HCT116 (cell line): Measurements from ENCODE around the gene FTO. TPM values are rescaled to one million over a fixed set of nuclear protein-coding genes. Genes with fewer than 3 reads are reported as not detected.

Source experiments
- ATAC-seq: fragments of 200-7000 bp; cut with Tn5 transposase; 2 replicates; pipeline ENCODE4 v1.9.1; 2020; ENCODE audit warnings: mild to moderate bottlenecking, moderate library complexity
- BruUV-seq: library from RNA; stranded (reverse); fragments of 400-500 nt; replicated peaks from 2 replicates; lab custom pipeline; 2021; lab: Mats Ljungman, UMichigan
- CTCF ChIA-PET: fragments of 300-600 bp; sonication (Branson Sonifier 250); formaldehyde crosslinking; loops from one replicate; lab custom pipeline; 2021; ENCODE audit warnings: antibody characterized with exemption; lab: Charles Lee
- POLR2A ChIA-PET: fragments of 300-600, 350-600 bp; sonication (Branson Sonifier 250); formaldehyde crosslinking; loops from one replicate; lab custom pipeline; 2021; ENCODE audit warnings: antibody characterized with exemption; lab: Charles Lee
- RAD21 ChIA-PET, 2 experiments: fragments of 300-600 bp; sonication (Branson Sonifier 250); formaldehyde crosslinking; loops; one replicate each; lab custom pipeline; 2023; ENCODE audit warnings: low total read pairs in 2 of 2; ENCODE audit not compliant: uncharacterized antibody in 2 of 2, unreplicated experiment in 2 of 2, low non-redundant PET in 1 of 2; lab: Charles Lee
- DNase-seq: peaks from one replicate; pipeline ENCODE4 v3.0.0-alpha.2; 2010; ENCODE audit warnings: low read depth, low spot score
- H2AFZ ChIP-seq: fragments of 200-600 bp; shearing (Covaris generic), sonication (generic); 2 replicates; pipeline ENCODE4 v1.6.1; 2017; ENCODE audit warnings: low read depth, mixed run types, mixed read lengths, antibody characterized with exemption, low read length; ENCODE audit not compliant: poor library complexity, severe bottlenecking
- H3K27ac ChIP-seq: 2 replicates; pipeline ENCODE4 v1.5.1; 2012; ENCODE audit warnings: low read depth, low read length
- H3K27me3 ChIP-seq: fragments of 200-600 bp; sonication (generic); 2 replicates; pipeline ENCODE4 v1.6.1; 2016; ENCODE audit warnings: mixed run types, low read length, mixed read lengths; ENCODE audit not compliant: insufficient read depth
- H3K36me3 ChIP-seq, 2 experiments: fragments of 200-500 bp in 1 of 2; fragments of 200-600 bp in 1 of 2; sonication (Bioruptor generic) in 1 of 2; sonication (generic) in 1 of 2; 2 replicates each; pipeline versions ENCODE4 v1.5.1 to v1.6.1; 2014 to 2016; ENCODE audit warnings: low read length in 2 of 2, inconsistent platforms in 1 of 2, mixed read lengths in 1 of 2, mixed run types in 1 of 2; ENCODE audit not compliant: insufficient read depth in 2 of 2, control insufficient read depth in 1 of 2
- H3K4me1 ChIP-seq, 2 experiments: fragments of 200-600 bp in 1 of 2; sonication (generic) in 1 of 2; 2 replicates each; pipeline versions ENCODE4 v1.5.1 to v1.6.1; 2012 to 2017; ENCODE audit warnings: low read length in 2 of 2, inconsistent platforms in 1 of 2, mild to moderate bottlenecking in 1 of 2, mixed read lengths in 1 of 2, mixed run types in 1 of 2, moderate library complexity in 1 of 2; ENCODE audit not compliant: insufficient read depth in 2 of 2, control insufficient read depth in 1 of 2
- H3K4me2 ChIP-seq: fragments of 200-600 bp; sonication (generic); 2 replicates; pipeline ENCODE4 v1.6.1; 2017; ENCODE audit warnings: mixed run types, low read length, mixed read lengths
- H3K4me3 ChIP-seq, 2 experiments: fragments of 200-600 bp in 1 of 2; sonication (generic) in 1 of 2; replicated peaks in 1 of 2; 2 replicates each; pipeline ENCODE4 v1.5.1; 2011 to 2016; ENCODE audit warnings: low read length in 2 of 2, control low read depth in 1 of 2, low read depth in 1 of 2, mild to moderate bottlenecking in 1 of 2, mixed read lengths in 1 of 2, mixed run types in 1 of 2
- H3K79me2 ChIP-seq: fragments of 200-600 bp; sonication (generic); 2 replicates; pipeline ENCODE4 v1.6.1; 2017; ENCODE audit warnings: mild to moderate bottlenecking, mixed run types, low read length, moderate library complexity, mixed read lengths; ENCODE audit not compliant: insufficient read depth
- H3K9ac ChIP-seq: fragments of 200-600 bp; sonication (generic); 2 replicates; pipeline ENCODE4 v1.6.1; 2016; ENCODE audit warnings: low read length, mixed read lengths
- H3K9me2 ChIP-seq: fragments of 200-600 bp; sonication (generic), shearing (Covaris generic); 2 replicates; pipeline ENCODE4 v1.6.1; 2017; ENCODE audit warnings: mixed run types, mild to moderate bottlenecking, moderate library complexity; ENCODE audit not compliant: insufficient read depth
- H3K9me3 ChIP-seq, 2 experiments: fragments of 200-500 bp in 1 of 2; fragments of 200-600 bp in 1 of 2; sonication (Bioruptor generic) in 1 of 2; sonication (generic) in 1 of 2; 2 replicates each; pipeline ENCODE4 v1.6.1; 2014 to 2017; ENCODE audit warnings: low read length in 2 of 2, mixed read lengths in 2 of 2, inconsistent platforms in 1 of 2, low read depth in 1 of 2, mild to moderate bottlenecking in 1 of 2, mixed run types in 1 of 2, moderate library complexity in 1 of 2; ENCODE audit not compliant: control insufficient read depth in 1 of 2, insufficient read depth in 1 of 2
- H4K20me1 ChIP-seq: fragments of 200-600 bp; sonication (generic), shearing (Covaris generic); 2 replicates; pipeline ENCODE4 v1.6.1; 2017; ENCODE audit warnings: mixed run types, mild to moderate bottlenecking, moderate library complexity; ENCODE audit not compliant: insufficient read depth
- ATF3 ChIP-seq: IDR thresholded peaks from 2 replicates; pipeline ENCODE4 v1.6.1; 2012
- CBX3 ChIP-seq: IDR thresholded peaks from 2 replicates; pipeline ENCODE4 v1.6.1; 2012; ENCODE audit warnings: low read depth
- CEBPB ChIP-seq: IDR thresholded peaks from 2 replicates; pipeline ENCODE4 v1.6.1; 2012; ENCODE audit warnings: low read depth
- EGR1 ChIP-seq: IDR thresholded peaks from 2 replicates; pipeline ENCODE4 v1.6.1; 2012; ENCODE audit warnings: low read depth
- ELF1 ChIP-seq: IDR thresholded peaks from 2 replicates; pipeline ENCODE4 v1.6.1; 2012; ENCODE audit warnings: low read depth, borderline replicate concordance
- EZH2phosphoT487 ChIP-seq: fragments of 200-600 bp; IDR thresholded peaks from 2 replicates; pipeline ENCODE4 v1.6.1; 2018; ENCODE audit warnings: antibody characterized with exemption, borderline replicate concordance
- FOSL1 ChIP-seq: IDR thresholded peaks from 2 replicates; pipeline ENCODE4 v1.6.1; 2012; ENCODE audit warnings: low read depth
- JUND ChIP-seq: IDR thresholded peaks from 2 replicates; pipeline ENCODE4 v1.6.1; 2012
- MAX ChIP-seq: IDR thresholded peaks from 2 replicates; pipeline ENCODE4 v1.6.1; 2012
- POLR2A ChIP-seq: IDR thresholded peaks from 2 replicates; pipeline ENCODE4 v1.7.0; 2011; ENCODE audit warnings: borderline replicate concordance; ENCODE audit not compliant: insufficient read depth, insufficient read length; ENCODE audit errors: extremely low read depth
- POLR2AphosphoS5 ChIP-seq: IDR thresholded peaks from 2 replicates; pipeline ENCODE4 v1.6.1; 2011; ENCODE audit warnings: mild to moderate bottlenecking, low read depth, low read length, moderate library complexity
- REST ChIP-seq: IDR thresholded peaks from 2 replicates; pipeline ENCODE4 v1.6.1; 2012; ENCODE audit warnings: low read depth
- SIN3A ChIP-seq: IDR thresholded peaks from 2 replicates; pipeline ENCODE4 v1.6.1; 2012; ENCODE audit warnings: low read depth
- SP1 ChIP-seq: IDR thresholded peaks from 2 replicates; pipeline ENCODE4 v1.6.1; 2012; ENCODE audit warnings: low read depth
- TCF7L2 ChIP-seq: IDR thresholded peaks from 2 replicates; pipeline ENCODE4 v1.7.0; 2011; ENCODE audit warnings: borderline replicate concordance, inconsistent platforms; ENCODE audit not compliant: insufficient read depth, insufficient read length; ENCODE audit errors: extremely low read depth
- YY1 ChIP-seq: IDR thresholded peaks from 2 replicates; pipeline ENCODE4 v1.6.1; 2011; ENCODE audit warnings: low read length, low read depth, moderate library complexity, mild to moderate bottlenecking; ENCODE audit not compliant: insufficient replicate concordance; ENCODE audit errors: extremely low read depth
- ZFX ChIP-seq: fragments of 450-650 bp; IDR thresholded peaks from 2 replicates; pipeline ENCODE4 v1.6.1; 2017
- ZNF274 ChIP-seq: fragments of 200-500 bp; sonication (Bioruptor generic); IDR thresholded peaks from 2 replicates; pipeline ENCODE4 v1.6.1; 2014; ENCODE audit warnings: mild to moderate bottlenecking, low read depth, low read length, inconsistent platforms
- intact Hi-C: fragments of 100-400 bp; cut with micrococcal nuclease; formaldehyde crosslinking; loops from 2 replicates; pipeline ENCODE4 v1.10.0; 2022
- total RNA-seq: library from RNA; stranded (reverse); gene quantifications from one replicate; pipeline ENCODE4 v1.2.1, GENCODE V29; 2021; ENCODE audit not compliant: unreplicated experiment

FTO gene
- total RNA-seq, 1 experiment from 2014 or later, result 55.2 TPM

- H3K4me2 ChIP-seq, result no peak overlapping the region
- ATAC-seq, result no peak
- no peaks in the 10 kb centered on the region for H3K9me3 ChIP-seq
- no peaks in the 10 kb centered on the region for H3K79me2 ChIP-seq
- BruUV-seq, result no TSS peak
- no peak overlapping the region for H3K27ac ChIP-seq
- TF ChIP-seq POLR2AphosphoS5 (no peak), TCF7L2 (no peak), MAX (no peak), EZH2phosphoT487 (no peak), SIN3A (no peak), REST (no peak), CBX3 (no peak), CEBPB (no peak), EGR1 (no peak), ZNF274 (no peak), ATF3 (no peak), ZFX (no peak), SP1 (no peak), ELF1 (no peak), POLR2A (no peak), JUND (no peak), YY1 (no peak), FOSL1 (no peak)
- peaks cover 0 to 5% of the 10 kb centered on the region in 2 experiments; a peak in 1 of 4 replicates for H3K4me1 ChIP-seq
- no peak for DNase-seq
- H4K20me1 ChIP-seq, result no peaks in the 10 kb centered on the region
- no peaks in the 10 kb centered on the region for H3K9me2 ChIP-seq
- H3K4me3 ChIP-seq, result no peak overlapping the region
- no peak overlapping the region for H2AFZ ChIP-seq
- intact Hi-C loops, result no loop called here
- ChIA-PET RAD21 (interaction anchor here in 1 of 2 experiments (0.7 kb wide), 1 partner anchor 726 kb away, joined by 5 read pairs; no protein-coding TSS in a partner anchor), POLR2A (no interaction called here), CTCF (no interaction called here)
- no peak overlapping the region for H3K9ac ChIP-seq
- no peaks in the 10 kb centered on the region for H3K27me3 ChIP-seq
- H3K36me3 ChIP-seq, result no peaks in the 10 kb centered on the region
Measured at GRCh38 chr16:53913099-53913870, 209.3 kb downstream of the FTO start.
